ENCODE measurements around the gene SCN1A.
A peak's percentile ranks its signal among the peaks of the same experiment; 100 is the strongest.

The SCN1A gene

DNA sequence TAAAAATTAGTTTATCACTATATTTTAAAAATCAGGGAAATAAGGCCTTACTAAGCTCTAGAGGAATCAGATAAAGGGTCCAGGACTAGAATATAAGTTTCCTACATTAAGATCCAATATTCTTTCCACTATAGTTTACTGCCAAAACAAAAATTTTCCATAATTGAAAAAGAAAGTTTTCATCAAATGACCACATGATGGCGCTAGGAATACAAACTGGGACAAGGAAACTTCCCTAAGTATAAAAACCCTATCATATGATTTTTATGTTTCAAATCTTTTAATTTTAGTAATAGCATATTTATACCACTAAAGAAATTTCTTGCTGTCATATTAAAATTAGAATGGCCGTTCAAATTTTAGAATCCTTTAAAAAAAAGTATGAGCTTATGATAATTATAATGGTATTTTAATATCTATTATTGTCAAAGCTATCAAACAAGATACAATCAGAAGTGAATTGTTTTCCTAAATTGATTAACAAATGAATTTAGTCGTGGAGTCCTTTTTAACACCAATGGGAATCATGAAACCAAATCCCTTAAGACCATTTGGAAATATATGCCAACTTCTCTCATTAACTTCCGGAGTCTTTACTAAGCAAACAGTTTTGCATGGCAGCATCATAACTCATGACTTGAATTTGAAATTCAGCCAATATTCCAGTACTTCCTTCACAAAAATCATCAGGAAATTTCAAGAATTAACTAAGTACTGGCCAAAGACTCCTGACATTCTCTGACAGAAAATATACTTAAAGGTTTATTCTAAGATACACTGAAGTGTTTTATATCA lies 70.3 kb downstream of the SCN1A start:
- TF ChIP-seq, protein P1, sequence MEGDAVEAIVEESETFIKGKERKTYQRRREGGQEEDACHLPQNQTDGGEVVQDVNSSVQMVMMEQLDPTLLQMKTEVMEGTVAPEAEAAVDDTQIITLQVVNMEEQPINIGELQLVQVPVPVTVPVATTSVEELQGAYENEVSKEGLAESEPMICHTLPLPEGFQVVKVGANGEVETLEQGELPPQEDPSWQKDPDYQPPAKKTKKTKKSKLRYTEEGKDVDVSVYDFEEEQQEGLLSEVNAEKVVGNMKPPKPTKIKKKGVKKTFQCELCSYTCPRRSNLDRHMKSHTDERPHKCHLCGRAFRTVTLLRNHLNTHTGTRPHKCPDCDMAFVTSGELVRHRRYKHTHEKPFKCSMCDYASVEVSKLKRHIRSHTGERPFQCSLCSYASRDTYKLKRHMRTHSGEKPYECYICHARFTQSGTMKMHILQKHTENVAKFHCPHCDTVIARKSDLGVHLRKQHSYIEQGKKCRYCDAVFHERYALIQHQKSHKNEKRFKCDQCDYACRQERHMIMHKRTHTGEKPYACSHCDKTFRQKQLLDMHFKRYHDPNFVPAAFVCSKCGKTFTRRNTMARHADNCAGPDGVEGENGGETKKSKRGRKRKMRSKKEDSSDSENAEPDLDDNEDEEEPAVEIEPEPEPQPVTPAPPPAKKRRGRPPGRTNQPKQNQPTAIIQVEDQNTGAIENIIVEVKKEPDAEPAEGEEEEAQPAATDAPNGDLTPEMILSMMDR (IDR thresholded peaks at IDR 0.05; ENCODE audit: low read depth, low read length, missing control alignments) = peak; percentile 32
- H3K4me3 ChIP-seq (replicated peaks; ENCODE audit: low read depth, low read length) = no peak overlapping the region
- peak; percentile 2 for DNase-seq (ENCODE audit: extremely low read depth, low read depth)

DNA sequence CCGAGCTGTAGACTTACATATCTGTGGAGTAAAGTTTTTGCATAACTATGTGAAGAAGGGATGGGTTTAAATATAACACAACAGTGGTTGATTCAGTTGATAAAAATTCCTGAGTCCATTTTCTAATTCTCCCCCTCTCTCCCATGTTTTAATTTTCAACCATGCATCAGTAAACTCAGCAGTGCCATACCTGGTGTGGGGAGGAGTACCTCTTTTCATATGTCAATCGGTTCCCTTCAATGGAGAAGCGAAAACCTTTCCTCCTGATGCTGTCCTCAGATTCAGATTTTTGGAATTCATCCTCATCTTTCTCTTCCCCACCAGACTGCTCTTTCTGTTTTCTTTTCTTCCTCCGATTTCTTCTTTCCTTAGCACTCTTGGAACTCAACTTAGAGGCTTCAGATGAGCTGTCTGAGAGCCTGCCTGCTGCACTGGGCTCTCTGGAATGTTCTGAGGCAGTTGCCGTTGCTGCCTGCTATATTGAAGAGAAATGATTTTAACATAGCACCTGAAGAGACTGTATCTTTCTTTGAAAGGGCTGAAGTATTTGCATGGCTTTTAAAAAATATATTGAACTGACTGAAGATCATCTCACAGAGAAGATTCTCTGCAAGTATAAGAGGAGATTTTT lies 82.9 kb downstream of the SCN1A start:
- TF ChIP-seq, protein P1 (IDR thresholded peaks at IDR 0.05; ENCODE audit: low read depth, low read length, missing control alignments) = no peak
- DNase-seq (ENCODE audit: extremely low read depth, low read depth) = no peak
- H3K4me3 ChIP-seq (replicated peaks; ENCODE audit: low read depth, low read length) = no peak overlapping the region

DNA sequence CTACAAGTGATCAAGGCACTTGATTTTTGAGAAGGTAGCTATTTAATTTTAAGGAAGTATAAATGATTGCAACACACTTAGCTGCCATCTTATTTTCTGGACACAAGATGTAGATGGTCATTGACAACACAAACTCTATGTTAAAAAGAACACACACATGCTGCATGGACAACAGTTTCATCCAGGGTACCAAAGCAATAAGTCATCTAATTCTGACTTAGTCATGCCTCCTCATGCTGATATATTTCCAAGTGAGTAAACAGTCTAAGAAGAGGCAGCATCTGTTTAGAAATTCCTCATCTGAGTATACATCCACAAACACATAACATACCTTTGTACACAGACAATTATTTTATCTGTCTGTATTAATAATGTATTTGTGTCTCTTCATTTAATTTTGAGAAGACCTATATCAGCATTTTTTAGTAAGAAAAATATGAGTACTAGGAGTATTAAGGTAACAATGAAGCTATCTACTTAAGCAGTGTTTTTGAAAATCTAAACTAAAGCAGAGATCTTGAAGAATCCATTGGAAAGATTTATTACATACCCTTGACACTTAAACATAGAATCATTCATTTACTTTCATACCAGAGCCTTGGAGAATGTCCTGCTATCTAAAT lies 84.9 kb downstream of the SCN1A start:
- DNase-seq (ENCODE audit: extremely low read depth, low read depth) = no peak
- TF ChIP-seq, protein P1 (IDR thresholded peaks at IDR 0.05; ENCODE audit: low read depth, low read length, missing control alignments) = no peak
- no peak overlapping the region for H3K4me3 ChIP-seq (replicated peaks; ENCODE audit: low read depth, low read length)

DNA sequence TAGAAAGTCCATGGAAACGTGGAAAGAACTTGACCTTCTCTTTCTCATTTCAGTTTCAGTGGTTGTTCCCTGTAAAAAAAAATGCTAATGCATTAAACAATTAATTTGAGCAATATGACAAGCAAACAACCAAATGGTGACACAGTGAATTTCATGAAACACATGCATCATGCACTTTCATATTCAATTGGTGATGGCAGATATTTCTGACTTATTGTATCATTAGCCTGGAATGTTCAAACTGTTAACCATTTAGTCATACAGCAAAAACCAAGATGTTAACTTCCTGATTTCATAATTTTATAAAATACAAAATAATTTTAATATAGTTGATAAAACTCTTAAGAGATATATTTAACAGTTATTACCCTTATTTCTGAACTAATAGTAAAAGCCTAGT lies 85.5 kb downstream of the SCN1A start:
- TF ChIP-seq, protein P1 (IDR thresholded peaks at IDR 0.05; ENCODE audit: low read depth, low read length, missing control alignments) = no peak
- no peak for DNase-seq (ENCODE audit: extremely low read depth, low read depth)
- H3K4me3 ChIP-seq (replicated peaks; ENCODE audit: low read depth, low read length) = no peak overlapping the region

DNA sequence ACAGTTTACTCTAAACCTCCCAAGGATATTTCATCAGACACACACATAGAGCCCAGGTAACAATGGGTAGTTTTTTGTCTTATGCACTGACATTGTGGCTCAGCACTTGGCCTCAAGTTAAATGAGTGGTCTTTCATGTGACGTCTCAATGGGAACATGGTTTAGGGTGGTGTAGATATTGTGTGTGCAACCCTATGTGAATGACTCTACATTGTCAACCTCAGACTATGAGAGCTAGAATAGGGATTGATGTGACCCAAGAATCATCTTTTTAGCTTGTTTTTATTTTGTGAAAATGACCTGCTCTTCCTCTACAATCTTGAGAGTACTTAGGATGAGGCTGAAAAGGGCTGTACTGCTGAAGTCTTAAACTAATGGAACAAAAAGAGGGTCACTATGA lies 86.2 kb downstream of the SCN1A start:
- H3K4me3 ChIP-seq (replicated peaks; ENCODE audit: low read depth, low read length) = no peak overlapping the region
- TF ChIP-seq, protein P1 (IDR thresholded peaks at IDR 0.05; ENCODE audit: low read depth, low read length, missing control alignments) = no peak
- DNase-seq (ENCODE audit: extremely low read depth, low read depth) = no peak

DNA sequence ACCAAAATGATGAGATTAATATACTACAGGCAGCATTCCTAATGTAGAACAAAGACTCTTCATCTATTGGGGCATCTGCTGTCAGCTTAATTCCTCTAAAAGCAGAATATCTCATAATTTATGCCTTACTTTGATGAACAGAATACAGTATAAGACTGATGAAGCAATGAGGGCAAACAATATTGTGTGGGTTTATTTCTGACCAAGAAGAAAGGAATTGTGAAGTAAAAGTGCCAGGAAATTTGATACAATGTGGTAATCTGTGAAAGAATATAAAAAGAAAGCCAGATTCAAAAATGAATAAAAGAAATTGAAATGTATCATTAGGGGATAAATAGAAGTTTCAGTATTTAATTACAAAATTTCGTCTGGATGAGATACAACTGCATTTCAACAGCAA lies 95.5 kb downstream of the SCN1A start:
- no peak for DNase-seq (ENCODE audit: extremely low read depth, low read depth)
- no peak overlapping the region for H3K4me3 ChIP-seq (replicated peaks; ENCODE audit: low read depth, low read length)
- TF ChIP-seq, protein P1 (IDR thresholded peaks at IDR 0.05; ENCODE audit: low read depth, low read length, missing control alignments) = no peak
